PC-9 (cell line): ENCODE results near the gene BRD3OS. TPM values are rescaled to one million over a fixed set of nuclear protein-coding genes. Genes with fewer than 3 reads are reported as not detected.

Experiments used
- BruUV-seq: library from RNA; stranded (reverse); fragments of 400-500 nt; replicated peaks from 2 replicates; lab custom pipeline; 2021; lab: Mats Ljungman, UMichigan
- CTCF ChIA-PET: fragments of 300-600 bp; sonication (Branson Sonifier 250); formaldehyde crosslinking; loops from one replicate; lab custom pipeline; 2022; ENCODE audit warnings: antibody characterized with exemption; lab: Charles Lee
- POLR2A ChIA-PET: fragments of 300-600 bp; sonication (Branson Sonifier 250); formaldehyde crosslinking; loops from one replicate; lab custom pipeline; 2022; ENCODE audit warnings: antibody characterized with exemption; ENCODE audit not compliant: unreplicated experiment; lab: Charles Lee
- DNase-seq, 2 experiments: peaks; one replicate each; pipeline versions ENCODE4 v3.0.0 to v3.0.0-alpha.2; 2015 to 2022; ENCODE audit warnings: mixed read lengths in 1 of 2
- H2AFZ ChIP-seq: fragments of 200-600 bp; sonication (generic); 2 replicates; pipeline ENCODE4 v1.8.1; 2017; ENCODE audit warnings: antibody characterized with exemption
- H3F3A ChIP-seq: fragments of 200-600 bp; sonication (generic); 2 replicates; pipeline ENCODE4 v1.8.1; 2017; ENCODE audit warnings: antibody characterized with exemption, mild to moderate bottlenecking, low read depth; ENCODE audit not compliant: insufficient read depth
- H3K27ac ChIP-seq: fragments of 200-600 bp; sonication (generic); 2 replicates; pipeline ENCODE4 v1.6.1; 2016; ENCODE audit warnings: mixed run types
- H3K27me3 ChIP-seq: fragments of 200-600 bp; sonication (generic); 2 replicates; pipeline ENCODE4 v1.6.1; 2016; ENCODE audit warnings: low read depth, mixed run types; ENCODE audit not compliant: insufficient read depth
- H3K36me3 ChIP-seq: fragments of 200-600 bp; sonication (generic); 2 replicates; pipeline ENCODE4 v1.6.1; 2016; ENCODE audit warnings: low read depth, mixed run types
- H3K4me1 ChIP-seq: fragments of 200-600 bp; sonication (generic); replicated peaks from 2 replicates; pipeline ENCODE4 v1.6.1; 2016; ENCODE audit warnings: mixed run types; ENCODE audit not compliant: insufficient read depth
- H3K4me2 ChIP-seq: fragments of 200-600 bp; sonication (generic); 2 replicates; pipeline ENCODE4 v1.6.1; 2017; ENCODE audit warnings: mixed run types
- H3K4me3 ChIP-seq: fragments of 200-600 bp; sonication (generic); 2 replicates; pipeline ENCODE4 v1.6.1; 2016; ENCODE audit warnings: mixed run types
- H3K79me2 ChIP-seq: fragments of 200-600 bp; sonication (generic); 2 replicates; pipeline ENCODE4 v1.6.1; 2017; ENCODE audit warnings: low read depth, mixed run types
- H3K9me2 ChIP-seq: fragments of 200-600 bp; sonication (generic); 2 replicates; pipeline ENCODE4 v1.8.1; 2017; ENCODE audit warnings: mild to moderate bottlenecking; ENCODE audit not compliant: insufficient read depth
- H3K9me3 ChIP-seq: fragments of 200-600 bp; sonication (generic); 2 replicates; pipeline ENCODE4 v1.8.1; 2016; ENCODE audit warnings: low read depth; ENCODE audit not compliant: insufficient read depth
- H4K20me1 ChIP-seq: fragments of 200-600 bp; sonication (generic); 2 replicates; pipeline ENCODE4 v1.8.1; 2017; ENCODE audit not compliant: insufficient read depth
- CTCF ChIP-seq: fragments of 200-600 bp; sonication (generic); conservative IDR thresholded peaks from 2 replicates; pipeline ENCODE4 v1.6.1; 2017; ENCODE audit warnings: mixed run types, antibody characterized with exemption, mild to moderate bottlenecking, moderate library complexity
- EZH2 ChIP-seq: fragments of 200-600 bp; sonication (generic); IDR thresholded peaks from 2 replicates; pipeline ENCODE4 v1.8.0; 2017; ENCODE audit warnings: antibody characterized with exemption, low read depth
- intact Hi-C: fragments of 100-400 bp; cut with micrococcal nuclease; formaldehyde crosslinking; loops from one replicate; pipeline ENCODE4 v1.10.0; 2022; ENCODE audit not compliant: unreplicated experiment
- total RNA-seq: library from RNA; stranded (reverse); gene quantifications from 2 replicates; pipeline ENCODE4 v1.2.3, GENCODE V29; 2021

Gene BRD3OS
- total RNA-seq, 1 experiment from 2014 or later = 26.2 TPM

- Histone ChIP-seq H4K20me1 (peaks cover 76% of the 10 kb centered on the region), H3K4me2 (no peak overlapping the region), H3K27ac (no peak overlapping the region), H3K36me3 (no peaks in the 10 kb centered on the region), H3F3A (no peaks in the 10 kb centered on the region), H3K79me2 (peaks cover 42% of the 10 kb centered on the region), H3K9me2 (no peaks in the 10 kb centered on the region), H3K4me3 (no peak overlapping the region), H3K9me3 (no peaks in the 10 kb centered on the region), H3K27me3 (no peaks in the 10 kb centered on the region), H3K4me1 (peaks cover 18% of the 10 kb centered on the region), H2AFZ (no peak overlapping the region)
- TF ChIP-seq EZH2 (no peak), CTCF (no peak)
- CTCF ChIA-PET = no interaction called here
- intact Hi-C loops = no loop called here
- no peak for DNase-seq
- POLR2A ChIA-PET = no interaction called here
- BruUV-seq = no TSS peak
These were observed 32.7 kb downstream of the BRD3OS start for GRCh38 chr9:134057751-134058701.

DNA sequence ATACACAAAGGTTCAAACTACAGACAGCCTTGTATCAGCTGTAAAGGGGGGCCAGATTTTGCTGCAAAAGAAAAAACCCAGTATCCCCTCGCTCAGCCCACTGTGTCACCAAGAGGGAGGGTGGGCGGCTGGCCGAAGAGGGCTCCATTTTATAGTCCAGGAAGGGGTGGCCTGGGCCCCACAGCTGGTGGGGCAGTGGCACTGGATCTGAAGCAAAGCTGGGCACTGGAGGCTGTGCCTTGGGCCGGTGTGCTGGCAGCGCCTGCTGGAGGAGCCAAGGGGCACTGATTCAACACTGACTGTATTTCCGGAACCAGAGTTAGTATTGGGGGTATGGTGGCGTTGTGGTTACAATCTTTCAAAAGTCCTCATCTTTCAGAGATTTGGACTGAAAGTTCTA lies 33.4 kb downstream of the BRD3OS start:
- TF ChIP-seq EZH2 = no peak
- no peak for TF ChIP-seq CTCF
- no peaks in the 10 kb centered on the region for H3K36me3 ChIP-seq
- no TSS peak for BruUV-seq
- H3K79me2 ChIP-seq = peaks cover 49% of the 10 kb centered on the region
- peaks cover 76% of the 10 kb centered on the region for H4K20me1 ChIP-seq
- ChIA-PET POLR2A (no interaction called here), CTCF (no interaction called here)
- H3K9me3 ChIP-seq = no peaks in the 10 kb centered on the region
- no peak overlapping the region for H3K27ac ChIP-seq
- H3K4me3 ChIP-seq = no peak overlapping the region
- no peak overlapping the region for H2AFZ ChIP-seq
- no peaks in the 10 kb centered on the region for H3K27me3 ChIP-seq
- H3F3A ChIP-seq = no peaks in the 10 kb centered on the region
- H3K4me2 ChIP-seq = no peak overlapping the region
- H3K4me1 ChIP-seq = peaks cover 18% of the 10 kb centered on the region
- no peaks in the 10 kb centered on the region for H3K9me2 ChIP-seq
- intact Hi-C loops = no loop called here
- no peak for DNase-seq

DNA sequence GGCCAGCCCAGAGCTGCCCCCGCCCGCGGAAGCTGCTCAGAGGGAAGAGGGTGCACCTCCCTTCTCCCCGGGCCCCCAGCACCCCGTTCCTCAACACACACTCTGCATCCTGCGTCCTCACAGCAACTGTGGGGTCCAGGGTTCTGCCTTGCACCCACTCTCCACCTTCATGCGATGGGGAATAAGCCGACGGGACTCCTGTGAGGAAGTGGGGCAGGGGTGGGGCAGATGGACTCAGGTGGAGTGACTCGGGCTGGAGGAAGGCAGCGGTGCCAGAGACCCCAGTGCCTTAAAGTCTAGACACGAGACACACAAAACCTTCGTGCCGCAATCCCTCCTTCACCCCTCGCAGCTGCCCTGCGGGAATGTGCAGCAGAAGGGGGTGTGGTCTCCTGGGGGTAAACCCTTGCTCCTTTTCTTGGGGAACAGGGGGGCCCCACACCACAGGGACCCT lies 33.9 kb downstream of the BRD3OS start:
- ChIA-PET CTCF (no interaction called here), POLR2A (no interaction called here)
- no TSS peak for BruUV-seq
- Histone ChIP-seq H3K4me2 (no peak overlapping the region), H2AFZ (no peak overlapping the region), H3K9me2 (no peaks in the 10 kb centered on the region), H3K36me3 (no peaks in the 10 kb centered on the region), H3K9me3 (no peaks in the 10 kb centered on the region), H3K4me3 (no peak overlapping the region), H3K27ac (no peak overlapping the region), H3F3A (no peaks in the 10 kb centered on the region), H4K20me1 (peaks cover 77% of the 10 kb centered on the region), H3K79me2 (peaks cover 54% of the 10 kb centered on the region), H3K4me1 (peaks cover 18% of the 10 kb centered on the region), H3K27me3 (no peaks in the 10 kb centered on the region)
- TF ChIP-seq EZH2 (no peak), CTCF (no peak)
- no peak for DNase-seq
- intact Hi-C loops = no loop called here
